Adrenal gland (tissue), 5 donors: ENCODE data around the gene ADAM10.

ENCODE experiments used
- POLR2A ChIP-seq, 2 donors: fragments of 450-650 bp; IDR thresholded peaks; one replicate each; pipeline ENCODE4 v1.6.1; 2017; ENCODE audit warnings: antibody characterized with exemption in 2 of 2, mild to moderate bottlenecking in 2 of 2, moderate library complexity in 1 of 2
- TF ChIP-seq, protein P1 (sequence below), 6 experiments: fragments of 450-650 bp in 4 of 6; fragments of 200-600 bp in 2 of 6; sonication (generic) in 1 of 6; IDR thresholded peaks; 1 replicate in 5 of 6; 2 replicates in 1 of 6; pipeline versions ENCODE4 v1.5.1 to v1.8.0; 2016 to 2021; ENCODE audit warnings: antibody characterized with exemption in 6 of 6, mild to moderate bottlenecking in 2 of 6, moderate library complexity in 1 of 6
- donor health status: DM: no; HTN: no; CAD: no.

GRCh38 chr15:58558777-58559176, 190.7 kb downstream of the ADAM10 start:
- TF ChIP-seq, protein P1, sequence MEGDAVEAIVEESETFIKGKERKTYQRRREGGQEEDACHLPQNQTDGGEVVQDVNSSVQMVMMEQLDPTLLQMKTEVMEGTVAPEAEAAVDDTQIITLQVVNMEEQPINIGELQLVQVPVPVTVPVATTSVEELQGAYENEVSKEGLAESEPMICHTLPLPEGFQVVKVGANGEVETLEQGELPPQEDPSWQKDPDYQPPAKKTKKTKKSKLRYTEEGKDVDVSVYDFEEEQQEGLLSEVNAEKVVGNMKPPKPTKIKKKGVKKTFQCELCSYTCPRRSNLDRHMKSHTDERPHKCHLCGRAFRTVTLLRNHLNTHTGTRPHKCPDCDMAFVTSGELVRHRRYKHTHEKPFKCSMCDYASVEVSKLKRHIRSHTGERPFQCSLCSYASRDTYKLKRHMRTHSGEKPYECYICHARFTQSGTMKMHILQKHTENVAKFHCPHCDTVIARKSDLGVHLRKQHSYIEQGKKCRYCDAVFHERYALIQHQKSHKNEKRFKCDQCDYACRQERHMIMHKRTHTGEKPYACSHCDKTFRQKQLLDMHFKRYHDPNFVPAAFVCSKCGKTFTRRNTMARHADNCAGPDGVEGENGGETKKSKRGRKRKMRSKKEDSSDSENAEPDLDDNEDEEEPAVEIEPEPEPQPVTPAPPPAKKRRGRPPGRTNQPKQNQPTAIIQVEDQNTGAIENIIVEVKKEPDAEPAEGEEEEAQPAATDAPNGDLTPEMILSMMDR (IDR thresholded peaks at IDR 0.05), result no peak
- TF ChIP-seq POLR2A (IDR thresholded peaks at IDR 0.05), result no peak
